ENCODE measurements around the gene DENND1A.
"Not testable (repeated sequence)": the region's sequence is repeated elsewhere in the genome, so short reads cannot be mapped to it uniquely, and the experiment has no call there.

DENND1A gene

DNA sequence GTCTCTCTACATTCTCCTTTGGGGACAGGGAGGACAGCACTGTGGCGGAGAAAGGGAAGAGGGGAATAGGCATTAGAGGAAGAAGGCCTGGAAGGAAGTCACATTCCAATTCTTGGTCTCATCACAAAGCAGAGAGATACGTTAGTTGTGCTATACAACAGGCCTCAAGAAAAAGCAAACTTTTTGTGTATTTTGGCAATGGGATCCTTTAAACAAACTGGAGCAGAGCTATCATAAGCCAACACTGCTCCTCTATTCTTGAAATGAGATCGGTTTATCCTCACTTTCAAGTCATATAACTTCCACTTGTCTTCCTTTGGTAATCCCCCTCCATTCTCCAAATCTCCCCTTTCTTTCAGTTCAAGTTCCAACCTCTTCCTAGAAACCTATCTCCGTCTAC lies 6.5 kb downstream of the DENND1A start:
- DNase-seq (ENCODE audit: low read depth in 2 of 2), result no peak

DNA sequence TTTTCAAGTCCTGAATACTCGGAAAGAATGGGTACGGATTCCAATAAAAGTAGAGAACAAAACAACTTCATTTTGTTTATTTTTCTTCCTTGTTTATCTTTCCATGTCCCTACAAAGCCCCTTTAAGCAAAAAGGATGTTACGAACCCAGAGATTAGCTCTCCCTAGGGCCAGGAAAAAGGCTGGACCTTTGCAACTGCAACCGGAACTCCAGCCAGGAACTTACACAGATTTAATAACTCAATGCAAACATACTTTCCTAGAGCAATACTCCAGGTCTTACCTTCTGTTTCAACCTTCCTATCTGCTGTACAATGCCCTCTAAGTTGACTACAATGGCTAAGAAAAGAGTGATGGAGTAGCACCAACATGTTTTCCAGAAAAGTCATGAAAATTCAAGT lies 7.0 kb downstream of the DENND1A start:
- no peak for DNase-seq (ENCODE audit: low read depth in 2 of 2)

DNA sequence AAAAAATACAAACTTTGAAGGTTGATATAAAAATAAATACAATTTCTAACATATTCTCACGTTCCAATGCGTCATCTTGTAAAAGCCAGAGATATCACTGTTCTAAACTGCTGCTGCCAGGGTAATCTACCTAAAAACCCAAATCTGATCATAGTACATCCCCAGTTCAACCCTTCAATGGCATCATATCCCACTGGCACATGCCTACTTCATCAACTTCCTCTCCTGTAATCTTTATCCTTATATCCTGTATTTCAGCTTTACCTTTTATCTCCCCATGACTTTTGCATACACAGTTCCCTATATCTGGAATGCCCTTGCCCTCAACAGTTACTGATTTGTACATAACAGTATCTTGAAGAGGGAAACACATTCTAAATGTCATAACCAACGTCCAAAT lies 7.5 kb downstream of the DENND1A start:
- DNase-seq (ENCODE audit: low read depth in 2 of 2), result no peak

DNA sequence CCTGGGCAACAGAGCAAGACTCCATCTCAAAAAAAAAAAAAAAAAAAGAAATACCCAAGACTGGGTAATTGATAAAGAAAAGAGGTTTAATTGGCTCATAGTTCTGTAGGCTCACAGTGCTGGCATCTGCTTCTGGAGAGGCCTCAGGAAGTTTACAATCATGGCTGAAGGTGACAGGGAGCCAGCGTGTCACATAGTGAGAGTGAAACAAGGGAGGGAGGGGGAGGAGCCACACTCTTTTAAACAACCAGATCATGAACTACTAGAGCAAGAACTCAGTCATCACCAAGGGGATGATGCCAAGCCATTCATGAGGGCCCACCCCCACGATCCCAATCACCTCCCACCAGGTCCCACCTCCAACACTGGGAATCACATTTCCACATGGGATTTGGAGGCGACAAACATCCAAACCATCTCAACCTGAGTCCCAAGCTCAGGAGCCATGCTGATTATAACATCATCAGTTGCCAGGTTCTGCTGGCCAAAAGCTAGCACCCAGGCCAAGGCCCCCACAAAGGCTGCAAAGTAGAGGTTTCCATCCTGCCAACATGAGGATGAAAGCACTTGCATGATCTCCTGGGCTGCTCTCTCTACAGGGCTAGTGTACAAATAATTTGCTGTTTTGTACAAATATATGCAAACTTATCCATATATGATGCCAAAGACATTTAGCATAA lies 15.3 kb downstream of the DENND1A start:
- DNase-seq (ENCODE audit: low read depth in 2 of 2), result no peak

DNA sequence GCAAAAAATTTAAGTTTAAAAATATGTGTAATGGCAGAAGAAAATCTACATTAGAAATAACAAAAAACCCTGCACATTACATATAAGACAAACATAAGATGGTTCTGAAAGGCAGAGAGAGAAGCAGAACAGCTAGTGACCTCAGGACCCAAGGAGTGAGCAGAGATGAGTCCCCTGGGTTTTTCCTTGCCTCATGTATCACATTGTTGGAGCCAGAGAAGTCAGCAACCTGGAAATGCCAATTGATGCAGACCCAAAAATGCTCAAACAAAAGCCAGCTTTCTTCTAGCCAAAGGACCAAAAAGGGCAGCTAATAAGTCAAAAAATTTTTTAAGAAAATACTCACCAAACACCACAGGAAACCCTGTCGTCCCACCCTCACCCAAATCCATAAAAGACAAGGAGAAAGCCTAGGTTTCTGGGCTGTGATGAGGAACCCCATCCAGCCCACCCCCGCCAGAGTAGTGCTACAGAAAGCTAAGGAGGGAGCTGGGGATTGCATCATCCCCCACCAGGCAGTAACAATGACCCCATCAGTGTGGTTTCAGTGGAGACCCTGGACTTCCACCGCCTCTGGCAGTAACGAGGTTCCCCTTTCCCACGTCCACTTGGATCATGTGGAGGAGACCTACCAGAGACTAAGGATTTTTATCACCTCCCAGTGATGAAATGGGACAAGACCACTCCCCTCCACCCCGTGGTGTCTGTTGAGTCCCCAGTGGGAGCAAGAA lies 17.6 kb downstream of the DENND1A start:
- DNase-seq (ENCODE audit: low read depth in 2 of 2), result no peak

DNA sequence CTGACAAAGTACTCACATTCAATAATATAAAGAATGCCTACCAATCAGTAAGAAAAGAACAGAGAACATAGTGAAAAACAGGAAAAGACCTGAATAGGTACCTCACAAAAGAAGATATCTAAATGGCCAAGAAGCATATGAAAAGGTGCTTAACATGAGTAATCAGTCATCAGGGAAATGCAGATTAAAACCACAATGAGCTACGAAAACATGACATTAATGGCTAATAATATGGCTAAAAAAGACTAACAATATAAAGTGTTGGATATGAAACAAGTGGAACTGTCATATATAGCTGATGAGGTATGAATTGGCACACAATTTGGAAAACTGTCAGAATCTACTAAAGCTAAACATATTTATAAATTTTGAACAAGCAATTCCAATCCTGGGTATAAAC lies 18.9 kb downstream of the DENND1A start:
- DNase-seq (ENCODE audit: low read depth in 2 of 2), result no peak

DNA sequence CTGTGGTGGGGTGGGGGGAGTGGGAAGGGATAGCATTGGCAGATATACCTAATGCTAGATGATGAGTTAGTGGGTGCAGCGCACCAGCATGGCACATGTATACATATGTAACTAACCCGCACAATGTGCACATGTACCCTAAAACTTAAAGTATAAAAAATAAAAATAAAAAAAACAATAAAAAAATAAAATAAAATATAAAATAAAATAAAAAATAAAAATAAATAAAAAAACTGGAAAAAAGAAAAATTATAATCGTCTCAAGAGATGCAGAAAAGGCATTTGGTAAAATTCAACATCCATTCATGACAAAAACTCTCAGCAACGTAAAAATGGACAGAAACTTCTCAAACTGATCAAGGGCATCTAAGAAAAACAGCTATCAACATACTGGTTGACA lies 20.7 kb downstream of the DENND1A start:
- DNase-seq (ENCODE audit: low read depth in 2 of 2), result not testable (repeated sequence)

DNA sequence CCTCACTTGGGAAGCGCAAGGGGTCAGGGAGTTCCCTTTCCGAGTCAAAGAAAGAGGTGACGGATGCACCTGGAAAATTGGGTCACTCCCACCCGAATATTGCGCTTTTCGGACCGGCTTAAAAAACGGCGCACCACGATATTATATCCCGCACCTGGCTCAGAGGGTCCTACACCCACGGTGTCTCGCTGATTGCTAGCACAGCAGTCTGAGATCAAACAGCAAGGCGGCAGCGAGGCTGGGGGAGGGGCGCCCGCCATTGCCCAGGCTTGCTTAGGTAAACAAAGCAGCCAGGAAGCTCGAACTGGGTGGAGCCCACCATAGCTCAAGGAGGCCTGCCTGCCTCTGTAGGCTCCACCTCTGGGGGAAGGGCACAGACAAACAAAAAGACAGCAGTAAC lies 26.4 kb downstream of the DENND1A start:
- DNase-seq (ENCODE audit: low read depth in 2 of 2), result not testable (repeated sequence)

DNA sequence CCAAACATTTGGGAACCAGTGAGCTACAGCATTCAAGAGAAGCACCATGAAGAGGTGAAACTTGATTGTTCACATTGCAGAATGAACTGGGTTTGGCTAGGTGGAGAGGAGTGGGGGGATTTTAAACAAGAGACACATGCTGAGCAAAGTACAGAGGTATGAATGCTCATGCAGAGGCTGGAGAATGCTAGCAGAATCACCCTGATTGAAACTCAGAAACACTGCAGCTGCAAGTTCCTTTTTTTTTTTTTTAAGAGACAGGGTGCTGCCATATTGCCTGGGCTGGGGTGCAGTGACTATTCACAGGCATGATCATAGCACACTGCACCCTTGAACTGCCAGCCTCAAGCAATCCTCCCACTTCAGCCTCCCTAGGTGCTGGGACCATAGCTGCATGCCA lies 35.1 kb downstream of the DENND1A start:
- no peak for DNase-seq (ENCODE audit: low read depth in 2 of 2)

DNA sequence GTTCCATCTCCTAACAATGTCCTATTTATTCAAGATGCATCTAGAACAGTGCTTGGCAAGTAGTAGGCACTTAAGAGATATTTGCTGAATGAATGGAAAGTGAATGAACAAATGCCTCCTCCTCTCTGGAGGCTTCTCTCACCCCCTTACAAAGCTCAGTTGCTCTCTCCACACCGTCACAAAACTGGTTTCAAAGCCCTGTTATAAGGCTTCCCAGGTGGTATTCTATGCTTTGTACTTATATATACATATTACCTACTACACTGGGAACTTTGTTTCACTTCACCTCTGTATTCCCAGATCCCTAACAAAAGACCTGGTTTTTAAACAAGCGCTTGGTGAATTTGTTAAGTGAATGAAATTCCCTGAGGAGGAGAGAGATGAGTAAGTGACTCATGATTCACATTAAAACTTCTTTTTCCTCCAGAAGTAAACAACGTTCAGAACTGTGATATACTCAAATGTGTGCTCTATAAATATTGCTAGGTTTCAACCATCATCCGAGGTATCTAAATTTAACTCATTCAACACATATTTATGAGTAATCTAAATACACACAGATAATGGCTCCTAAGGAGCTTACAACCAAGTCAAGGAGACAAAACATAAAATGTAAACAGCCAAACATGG lies 36.0 kb downstream of the DENND1A start:
- DNase-seq (ENCODE audit: low read depth in 2 of 2), result no peak

DNA sequence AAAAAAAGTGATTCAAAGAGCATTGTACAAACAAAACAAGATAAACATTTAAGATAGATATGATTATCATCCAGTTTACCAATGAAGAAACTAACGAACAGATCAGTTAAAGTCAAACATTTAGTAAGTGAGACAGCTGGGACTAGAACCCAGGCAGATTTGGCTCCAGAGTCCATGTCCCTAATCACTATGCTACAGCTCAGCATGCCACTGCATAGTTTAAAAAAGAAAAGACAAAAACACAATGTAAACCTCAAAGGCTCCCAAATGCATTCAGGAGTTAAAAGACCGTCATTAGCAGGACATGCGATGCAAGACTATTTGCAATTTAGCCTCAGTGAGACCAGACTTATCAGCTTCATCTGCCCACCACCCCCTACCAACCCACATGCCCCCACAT lies 36.8 kb downstream of the DENND1A start:
- DNase-seq (ENCODE audit: low read depth in 2 of 2), result no peak

DNA sequence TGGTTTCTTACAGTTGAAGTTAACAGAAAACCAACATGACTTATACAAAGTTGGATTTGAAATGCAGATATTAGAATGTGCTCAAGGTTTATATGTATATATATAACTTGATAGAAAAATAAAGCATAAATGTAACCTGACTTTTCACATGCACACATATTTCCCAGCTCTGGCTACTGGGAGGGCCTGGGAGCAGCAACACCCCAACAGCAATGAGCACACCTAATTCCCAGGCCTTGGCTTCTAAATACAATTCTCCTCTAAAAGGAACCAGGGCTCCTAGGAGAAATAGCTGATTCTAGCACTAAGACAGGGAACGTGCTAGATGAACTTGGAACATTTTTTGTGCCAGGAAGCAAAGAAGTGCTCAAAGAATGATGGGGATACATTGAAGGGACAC lies 42.1 kb downstream of the DENND1A start:
- no peak for DNase-seq (ENCODE audit: low read depth in 2 of 2)

DNA sequence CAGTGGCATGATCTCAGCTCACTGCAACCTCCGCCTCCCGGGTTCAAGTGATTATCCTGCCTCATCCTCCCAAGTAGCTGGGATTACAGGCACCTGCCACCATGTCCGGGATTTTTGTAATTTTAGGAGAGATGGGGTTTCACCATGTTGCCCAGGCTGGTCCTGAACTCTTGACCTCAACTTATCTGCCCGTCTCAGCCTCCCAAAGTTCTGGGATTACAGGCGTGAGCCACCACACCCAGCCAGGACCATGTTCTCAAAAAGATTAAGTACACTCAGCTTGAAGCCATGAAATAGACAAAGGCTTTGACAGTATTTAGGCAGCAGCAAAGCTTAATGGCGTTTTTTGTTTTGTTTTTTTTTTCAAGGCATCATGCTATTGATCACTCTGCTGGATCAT lies 44.1 kb downstream of the DENND1A start:
- not testable (repeated sequence) for DNase-seq (ENCODE audit: low read depth in 2 of 2)

DNA sequence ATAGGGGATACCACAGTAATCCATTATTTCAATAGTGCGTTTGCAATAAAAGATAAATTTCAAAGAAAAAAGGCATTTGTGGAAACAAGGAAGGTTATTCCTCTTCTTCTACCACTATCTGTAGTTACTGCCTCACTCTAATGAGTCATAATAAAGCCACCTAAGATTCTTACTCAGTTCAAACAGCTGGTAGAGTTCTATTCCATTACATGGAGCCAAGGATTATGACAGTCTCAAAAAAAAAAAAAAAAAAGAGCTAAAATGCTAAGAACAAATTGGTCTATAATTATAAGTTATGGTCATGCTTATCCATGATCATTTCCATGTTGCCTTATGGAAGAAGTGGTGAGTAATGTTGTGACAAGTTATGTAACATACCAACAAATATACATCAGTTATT lies 46.3 kb downstream of the DENND1A start:
- no peak for DNase-seq (ENCODE audit: low read depth in 2 of 2)

DNA sequence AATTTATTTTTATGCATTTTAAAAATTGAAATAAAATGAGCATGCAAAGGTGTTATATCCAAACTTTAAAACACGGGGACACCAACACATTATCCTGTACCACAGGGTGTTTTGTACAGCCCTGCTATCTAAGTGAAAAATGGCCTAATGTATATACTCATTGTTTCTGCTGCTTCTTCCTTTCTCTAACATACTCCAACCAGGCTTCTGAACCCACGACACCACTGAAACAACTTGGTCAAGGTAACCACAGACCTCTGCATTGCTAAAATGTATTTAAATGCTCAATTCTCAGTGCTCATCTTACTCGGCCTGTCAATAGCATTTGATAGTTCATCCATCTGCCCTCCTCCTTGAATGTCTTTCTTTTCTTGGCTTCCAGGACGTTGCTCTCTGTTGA lies 48.3 kb downstream of the DENND1A start:
- no peak for DNase-seq (ENCODE audit: low read depth in 2 of 2)

DNA sequence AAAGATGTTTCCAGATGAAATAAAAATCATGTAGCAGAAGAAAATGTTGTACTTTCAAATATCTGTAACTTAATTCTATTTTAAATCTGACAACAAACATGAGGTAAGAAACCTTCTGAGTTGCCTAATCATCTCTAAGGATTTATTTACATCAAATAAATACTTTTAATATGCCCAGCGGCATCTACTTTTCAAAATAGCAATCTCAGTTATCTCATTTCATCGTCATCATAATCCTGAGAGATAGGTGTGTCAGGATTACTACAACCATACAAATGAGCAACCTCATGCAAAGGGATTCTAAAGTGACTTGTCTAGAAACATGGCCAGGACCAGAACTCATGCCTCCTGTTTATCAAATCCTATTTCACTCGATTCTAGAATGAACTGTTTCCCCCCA lies 49.5 kb downstream of the DENND1A start:
- no peak for DNase-seq (ENCODE audit: low read depth in 2 of 2)

DNA sequence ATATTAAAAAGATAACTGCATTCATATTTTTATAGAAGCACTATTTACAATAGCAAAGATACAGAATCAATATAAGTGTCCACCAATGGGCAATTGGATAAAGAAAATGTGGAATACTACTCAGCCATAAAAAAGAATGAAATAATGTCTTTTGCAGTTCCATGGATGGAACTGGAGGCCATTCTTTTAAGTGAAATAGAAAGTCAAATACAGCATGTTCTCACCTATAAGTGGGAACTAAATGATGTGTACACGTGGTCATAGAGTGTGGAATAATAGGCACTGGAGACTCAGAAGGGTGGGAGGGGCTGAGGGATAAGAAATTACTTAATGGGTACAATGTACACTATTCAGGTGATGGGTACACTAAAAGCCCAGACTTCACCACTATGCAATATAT lies 53.2 kb downstream of the DENND1A start:
- no peak for DNase-seq (ENCODE audit: low read depth in 2 of 2)

DNA sequence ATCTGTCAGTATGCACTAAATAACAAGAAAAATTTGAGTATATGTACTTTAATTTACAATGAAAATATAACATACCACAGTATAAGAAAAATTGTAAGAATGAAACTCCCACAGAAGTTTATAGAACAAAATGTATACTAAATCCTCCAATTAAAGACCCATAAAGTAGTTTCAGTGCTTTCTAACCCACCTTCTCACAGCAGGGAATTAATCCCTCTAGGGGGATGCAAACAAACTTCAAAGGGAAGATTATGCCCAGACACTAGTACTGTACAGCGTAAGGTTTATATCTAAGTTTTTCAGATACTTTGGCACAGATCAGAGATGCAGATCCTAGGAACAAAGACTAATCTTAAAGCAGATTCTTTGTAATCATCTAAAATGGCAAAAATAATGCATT lies 57.2 kb downstream of the DENND1A start:
- no peak for DNase-seq (ENCODE audit: low read depth in 2 of 2)

DNA sequence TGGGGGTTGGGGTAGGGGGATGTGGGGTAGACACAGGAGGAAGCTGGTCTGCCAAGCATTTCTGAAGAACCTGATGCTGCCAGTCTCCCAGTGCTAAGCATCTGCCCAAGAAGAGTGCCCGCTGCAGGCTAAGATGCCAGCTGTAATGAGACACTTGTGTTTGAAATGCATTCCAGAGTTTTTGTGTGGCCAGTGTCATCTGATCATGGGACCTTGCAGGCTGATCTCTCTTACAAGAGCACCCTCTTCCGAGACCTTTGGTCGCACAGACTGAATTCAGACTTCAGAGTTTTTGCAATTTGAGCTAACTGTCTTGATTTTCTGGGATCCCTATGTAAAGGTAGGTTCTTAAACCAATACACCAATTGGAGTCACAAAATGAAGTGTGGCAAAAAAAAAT lies 58.1 kb downstream of the DENND1A start:
- DNase-seq (ENCODE audit: low read depth in 2 of 2), result no peak

DNA sequence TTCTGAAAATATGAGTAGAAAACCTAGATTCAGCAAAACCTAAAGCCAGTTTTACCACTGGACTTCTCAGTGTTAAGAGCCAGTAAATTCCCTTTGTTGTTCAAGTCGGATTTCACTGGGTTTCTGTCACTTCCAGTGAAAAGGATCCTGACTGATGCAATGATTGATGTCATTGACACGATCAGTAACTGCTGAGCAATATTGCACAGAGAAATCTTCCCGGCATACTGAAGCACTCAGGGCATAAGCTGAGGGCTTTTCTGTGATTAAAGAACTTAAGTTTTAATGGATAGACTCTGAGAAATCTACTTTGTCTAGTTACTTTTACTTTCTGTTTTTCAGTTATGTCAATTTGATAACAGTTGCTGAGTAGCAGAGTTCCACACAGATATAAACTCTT lies 61.9 kb downstream of the DENND1A start:
- DNase-seq (ENCODE audit: low read depth in 2 of 2), result no peak

DNA sequence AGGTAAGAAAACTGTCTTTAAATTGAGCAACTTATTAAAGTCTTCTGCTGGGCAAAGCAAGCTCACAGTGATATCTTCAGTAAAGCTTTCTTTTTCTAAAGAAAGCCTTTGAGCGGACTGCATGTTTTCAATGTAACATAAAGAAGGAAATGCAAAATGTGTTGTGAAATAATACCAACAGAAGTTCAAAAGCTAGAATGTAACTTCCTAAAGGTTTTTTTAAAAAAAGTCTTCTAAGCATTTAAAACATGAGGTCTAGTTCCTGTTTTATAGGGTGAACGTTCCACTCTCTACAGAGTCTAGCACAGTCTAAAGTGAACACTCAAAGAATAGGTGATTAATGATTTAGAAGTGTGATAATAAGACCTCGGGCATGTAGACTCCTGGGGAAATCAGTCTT lies 62.9 kb downstream of the DENND1A start:
- no peak for DNase-seq (ENCODE audit: low read depth in 2 of 2)

DNA sequence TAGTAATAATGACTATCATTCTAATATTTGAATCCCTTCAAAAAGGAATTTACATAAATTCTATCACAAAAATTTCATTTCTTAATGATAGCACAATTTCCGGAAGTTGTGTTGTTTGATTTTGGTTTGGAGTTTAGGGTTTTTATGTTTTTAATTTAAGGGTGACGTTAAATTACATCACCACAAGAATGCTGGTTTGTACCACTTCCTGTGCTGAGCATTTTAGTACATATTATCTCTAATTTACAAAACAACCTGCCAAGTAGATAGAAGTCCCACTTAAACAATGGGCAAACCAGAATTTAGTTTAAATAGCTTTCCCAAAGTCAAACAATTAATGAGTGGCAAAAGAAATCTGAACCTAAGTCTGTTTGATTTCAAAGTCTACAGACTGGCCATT lies 63.4 kb downstream of the DENND1A start:
- no peak for DNase-seq (ENCODE audit: low read depth in 2 of 2)

Measured in stimulated activated CD8-positive, alpha-beta memory T cell treated with anti-CD3 and anti-CD28 coated beads, Interleukin-15, amount 100 ng/mL, for 4 hours (primary cell).